Choroid plexus epithelial cell (primary cell): ENCODE measurements around the gene GAPVD1.
"Not testable (repeated sequence)": the region's sequence is repeated elsewhere in the genome, so short reads cannot be mapped to it uniquely, and the experiment has no call there.

Experiments
- DNase-seq: peaks from one replicate; pipeline ENCODE4 v3.0.0-alpha.2; 2010; ENCODE audit warnings: low read depth
- H3K4me3 ChIP-seq: 2 replicates; pipeline ENCODE4 v1.5.1; 2011; ENCODE audit warnings: low read depth, mild to moderate bottlenecking, control low read depth, low read length, moderate library complexity
- TF ChIP-seq, protein P1 (sequence below): conservative IDR thresholded peaks from 2 replicates; pipeline ENCODE4 v1.5.1; 2011; ENCODE audit warnings: low read depth, mild to moderate bottlenecking, control low read depth, inconsistent platforms, low read length, moderate library complexity

Gene GAPVD1

DNA sequence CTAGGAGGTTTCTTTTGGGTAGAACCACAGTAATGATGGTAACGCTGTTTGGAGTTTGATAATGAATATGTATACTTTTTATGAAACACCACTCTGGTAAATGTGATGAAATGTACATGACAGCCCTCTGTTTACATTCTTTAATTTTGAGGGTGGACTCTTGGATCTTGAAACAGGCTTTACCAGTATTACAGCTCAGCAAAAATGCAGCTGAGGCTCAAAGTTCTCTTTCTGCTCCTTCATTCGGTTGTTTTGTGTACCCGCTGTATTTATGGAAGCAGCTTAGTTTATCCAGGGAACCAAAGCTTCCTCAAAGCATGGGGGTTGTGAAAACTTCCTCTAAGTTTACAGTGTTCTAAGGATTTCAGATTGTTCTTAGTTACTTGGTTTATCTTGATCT lies 11.1 kb downstream of the GAPVD1 start:
- H3K4me3 ChIP-seq = no peak overlapping the region
- DNase-seq = peak; percentile 48
- TF ChIP-seq, protein P1, sequence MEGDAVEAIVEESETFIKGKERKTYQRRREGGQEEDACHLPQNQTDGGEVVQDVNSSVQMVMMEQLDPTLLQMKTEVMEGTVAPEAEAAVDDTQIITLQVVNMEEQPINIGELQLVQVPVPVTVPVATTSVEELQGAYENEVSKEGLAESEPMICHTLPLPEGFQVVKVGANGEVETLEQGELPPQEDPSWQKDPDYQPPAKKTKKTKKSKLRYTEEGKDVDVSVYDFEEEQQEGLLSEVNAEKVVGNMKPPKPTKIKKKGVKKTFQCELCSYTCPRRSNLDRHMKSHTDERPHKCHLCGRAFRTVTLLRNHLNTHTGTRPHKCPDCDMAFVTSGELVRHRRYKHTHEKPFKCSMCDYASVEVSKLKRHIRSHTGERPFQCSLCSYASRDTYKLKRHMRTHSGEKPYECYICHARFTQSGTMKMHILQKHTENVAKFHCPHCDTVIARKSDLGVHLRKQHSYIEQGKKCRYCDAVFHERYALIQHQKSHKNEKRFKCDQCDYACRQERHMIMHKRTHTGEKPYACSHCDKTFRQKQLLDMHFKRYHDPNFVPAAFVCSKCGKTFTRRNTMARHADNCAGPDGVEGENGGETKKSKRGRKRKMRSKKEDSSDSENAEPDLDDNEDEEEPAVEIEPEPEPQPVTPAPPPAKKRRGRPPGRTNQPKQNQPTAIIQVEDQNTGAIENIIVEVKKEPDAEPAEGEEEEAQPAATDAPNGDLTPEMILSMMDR = no peak

DNA sequence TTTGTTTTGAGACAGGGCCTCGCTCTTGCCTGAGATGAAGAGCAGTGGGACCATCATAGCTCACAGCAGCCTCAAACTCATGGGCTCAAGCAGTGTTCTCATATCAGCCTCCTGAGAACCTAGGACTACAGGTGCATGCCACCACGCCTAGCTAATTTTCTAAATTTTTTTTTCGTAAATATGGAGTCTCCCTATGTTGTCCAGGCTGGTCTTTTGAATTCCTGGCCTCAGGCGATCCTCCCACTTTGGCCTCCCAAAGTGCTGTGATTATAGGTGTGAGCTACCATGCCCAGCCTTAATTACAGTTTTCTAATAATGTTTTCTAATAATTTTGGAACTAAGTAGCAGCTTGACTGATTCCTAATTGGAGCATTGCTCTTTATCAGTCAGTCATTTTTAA lies 15.1 kb downstream of the GAPVD1 start:
- H3K4me3 ChIP-seq = no peak overlapping the region
- TF ChIP-seq, protein P1 = no peak
- DNase-seq = no peak

DNA sequence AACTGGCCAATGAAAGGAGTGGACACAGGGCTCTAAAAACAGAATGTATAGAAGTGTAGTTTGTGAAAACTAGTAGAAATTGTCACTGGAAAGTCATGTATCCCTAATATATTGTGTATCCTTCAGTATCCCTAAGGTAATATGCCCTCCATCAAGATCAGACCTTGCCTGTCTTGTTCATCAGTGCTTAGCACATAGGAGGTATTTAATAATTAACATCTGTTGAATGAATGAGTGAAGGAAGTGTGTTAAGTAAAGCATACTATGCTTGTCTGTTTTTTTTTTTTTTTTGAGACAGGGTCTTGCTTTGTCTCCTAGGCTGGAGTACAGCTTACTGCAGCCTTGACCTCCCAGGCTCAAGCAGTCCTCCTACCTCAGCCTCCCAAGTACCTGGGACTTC lies 15.8 kb downstream of the GAPVD1 start:
- no peak overlapping the region for H3K4me3 ChIP-seq
- no peak for DNase-seq
- TF ChIP-seq, protein P1 = no peak

DNA sequence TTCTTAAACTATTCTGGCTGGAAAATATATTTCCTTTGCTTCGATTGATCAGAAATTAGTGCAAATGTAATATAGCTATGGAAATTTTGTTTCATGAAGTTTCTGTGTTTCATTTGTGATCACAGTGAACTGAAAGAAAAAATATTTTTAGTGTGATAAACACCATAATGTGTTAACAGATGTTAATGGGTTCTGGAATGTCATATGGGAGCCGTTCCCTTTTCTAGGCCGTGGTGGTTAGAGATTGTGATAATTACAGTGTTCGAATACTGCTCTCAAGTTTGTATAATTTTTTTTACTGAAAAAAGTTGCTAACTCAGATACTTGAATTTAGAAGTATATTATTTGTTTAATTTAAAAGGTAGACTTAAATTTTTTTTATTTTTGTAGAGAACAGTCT lies 19.3 kb downstream of the GAPVD1 start:
- no peak for DNase-seq
- TF ChIP-seq, protein P1 = no peak
- H3K4me3 ChIP-seq = no peak overlapping the region

DNA sequence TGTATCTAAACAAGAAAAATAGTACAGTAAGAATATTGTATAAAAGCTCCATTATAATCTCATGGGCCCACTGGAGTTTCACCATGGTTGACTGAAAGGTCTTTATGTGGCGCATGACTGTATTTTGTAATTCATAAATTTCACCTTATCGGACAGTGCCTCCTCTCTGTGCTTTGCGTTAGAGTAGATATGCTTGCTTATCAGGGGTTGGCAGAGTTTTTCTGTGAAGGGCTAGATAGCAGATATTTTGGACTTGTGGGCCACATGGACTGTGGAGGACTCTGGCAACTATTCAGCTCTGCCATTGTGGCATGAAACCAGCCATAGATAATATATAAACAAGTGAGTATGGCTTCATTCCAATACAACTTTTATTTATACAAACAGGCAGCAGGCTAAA lies 23.2 kb downstream of the GAPVD1 start:
- TF ChIP-seq, protein P1 = no peak
- no peak for DNase-seq

DNA sequence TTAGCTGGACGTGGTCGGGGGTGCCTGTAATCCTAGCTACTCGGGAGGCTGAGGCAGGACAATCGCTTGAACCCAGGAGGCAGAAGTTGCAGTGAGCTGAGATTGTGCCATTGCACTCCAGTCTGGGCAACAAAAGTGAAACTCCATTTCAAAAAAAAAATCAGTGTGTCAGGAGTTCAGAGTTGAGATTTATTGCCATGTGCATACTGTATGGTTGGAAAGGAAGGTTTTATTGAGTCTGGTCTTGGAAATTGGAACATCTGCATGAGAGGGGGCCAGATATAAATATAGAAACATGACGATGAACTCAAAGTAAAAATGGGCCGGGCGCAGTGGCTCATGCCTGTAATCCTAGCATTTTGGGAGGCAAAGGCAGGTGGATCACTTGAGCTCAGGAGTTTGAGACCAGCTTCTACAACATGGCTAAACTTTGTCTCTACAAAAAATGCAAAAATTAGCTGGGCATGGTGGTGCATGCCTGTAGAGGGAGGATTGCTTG lies 25.4 kb downstream of the GAPVD1 start:
- DNase-seq, H3K4me3 ChIP-seq: not testable (repeated sequence)

More for the DNA sequence above, 23.2 kb downstream of the GAPVD1 start:
- H3K4me3 ChIP-seq = no peak overlapping the region

DNA sequence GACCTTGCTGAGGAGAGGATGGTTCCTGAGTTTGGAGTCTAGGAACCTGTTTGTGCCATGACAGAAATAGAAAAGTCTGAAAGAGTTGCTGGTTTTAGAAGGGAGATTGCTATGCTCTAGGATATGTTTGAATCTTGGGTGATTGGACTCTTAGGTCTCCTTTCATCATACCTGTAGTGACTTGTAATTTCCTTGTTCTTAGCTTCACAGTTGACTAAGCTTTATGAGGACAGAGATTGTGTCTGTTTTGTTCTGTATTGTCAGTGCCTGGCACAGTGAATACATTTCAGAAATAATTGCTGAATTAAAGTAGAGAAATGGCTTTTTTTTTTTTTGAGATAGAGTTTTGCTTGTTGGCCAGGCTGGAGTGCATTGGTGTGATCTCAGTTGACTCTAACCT lies 31.5 kb downstream of the GAPVD1 start:
- TF ChIP-seq, protein P1 = no peak
- H3K4me3 ChIP-seq = no peak overlapping the region
- no peak for DNase-seq
